ENCODE data around the gene RAPGEF3.

DNA sequence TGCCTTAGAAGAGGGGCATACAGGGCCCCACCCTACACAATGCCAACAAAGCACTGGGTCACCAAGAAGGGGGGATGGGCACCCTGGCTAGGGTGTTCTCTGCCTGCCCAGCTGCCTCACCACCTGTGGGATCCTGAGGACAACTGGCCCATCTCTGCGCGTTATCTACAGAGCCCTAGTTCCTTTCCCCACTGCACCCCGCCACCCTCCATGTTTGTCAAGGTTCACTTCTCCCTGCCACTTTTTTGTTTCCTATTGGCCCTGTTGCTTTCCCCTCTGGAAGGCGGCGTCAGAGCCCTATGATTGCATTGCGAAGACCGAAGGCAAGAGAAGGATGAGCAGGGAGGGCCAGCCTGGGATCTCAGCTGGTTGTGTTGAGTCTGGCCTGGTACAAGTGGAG lies 16.0 kb upstream of the RAPGEF3 start:
- TF ChIP-seq, protein P1, sequence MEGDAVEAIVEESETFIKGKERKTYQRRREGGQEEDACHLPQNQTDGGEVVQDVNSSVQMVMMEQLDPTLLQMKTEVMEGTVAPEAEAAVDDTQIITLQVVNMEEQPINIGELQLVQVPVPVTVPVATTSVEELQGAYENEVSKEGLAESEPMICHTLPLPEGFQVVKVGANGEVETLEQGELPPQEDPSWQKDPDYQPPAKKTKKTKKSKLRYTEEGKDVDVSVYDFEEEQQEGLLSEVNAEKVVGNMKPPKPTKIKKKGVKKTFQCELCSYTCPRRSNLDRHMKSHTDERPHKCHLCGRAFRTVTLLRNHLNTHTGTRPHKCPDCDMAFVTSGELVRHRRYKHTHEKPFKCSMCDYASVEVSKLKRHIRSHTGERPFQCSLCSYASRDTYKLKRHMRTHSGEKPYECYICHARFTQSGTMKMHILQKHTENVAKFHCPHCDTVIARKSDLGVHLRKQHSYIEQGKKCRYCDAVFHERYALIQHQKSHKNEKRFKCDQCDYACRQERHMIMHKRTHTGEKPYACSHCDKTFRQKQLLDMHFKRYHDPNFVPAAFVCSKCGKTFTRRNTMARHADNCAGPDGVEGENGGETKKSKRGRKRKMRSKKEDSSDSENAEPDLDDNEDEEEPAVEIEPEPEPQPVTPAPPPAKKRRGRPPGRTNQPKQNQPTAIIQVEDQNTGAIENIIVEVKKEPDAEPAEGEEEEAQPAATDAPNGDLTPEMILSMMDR (IDR thresholded peaks at IDR 0.05): no peak
- no peak for TF ChIP-seq POLR2AphosphoS5 (IDR thresholded peaks at IDR 0.05)

All from breast epithelium (tissue), 3 donors.